Germinal center (tissue), 1 donor: ENCODE results near the gene ZFP2.
"Not testable (repeated sequence)": the region's sequence is repeated elsewhere in the genome, so short reads cannot be mapped to it uniquely, and the experiment has no call there.

ENCODE experiments used
- DNase-seq: peaks from one replicate; pipeline ENCODE4 v3.0.0; 2012; ENCODE audit warnings: mixed read lengths, low spot score

Gene ZFP2

DNA sequence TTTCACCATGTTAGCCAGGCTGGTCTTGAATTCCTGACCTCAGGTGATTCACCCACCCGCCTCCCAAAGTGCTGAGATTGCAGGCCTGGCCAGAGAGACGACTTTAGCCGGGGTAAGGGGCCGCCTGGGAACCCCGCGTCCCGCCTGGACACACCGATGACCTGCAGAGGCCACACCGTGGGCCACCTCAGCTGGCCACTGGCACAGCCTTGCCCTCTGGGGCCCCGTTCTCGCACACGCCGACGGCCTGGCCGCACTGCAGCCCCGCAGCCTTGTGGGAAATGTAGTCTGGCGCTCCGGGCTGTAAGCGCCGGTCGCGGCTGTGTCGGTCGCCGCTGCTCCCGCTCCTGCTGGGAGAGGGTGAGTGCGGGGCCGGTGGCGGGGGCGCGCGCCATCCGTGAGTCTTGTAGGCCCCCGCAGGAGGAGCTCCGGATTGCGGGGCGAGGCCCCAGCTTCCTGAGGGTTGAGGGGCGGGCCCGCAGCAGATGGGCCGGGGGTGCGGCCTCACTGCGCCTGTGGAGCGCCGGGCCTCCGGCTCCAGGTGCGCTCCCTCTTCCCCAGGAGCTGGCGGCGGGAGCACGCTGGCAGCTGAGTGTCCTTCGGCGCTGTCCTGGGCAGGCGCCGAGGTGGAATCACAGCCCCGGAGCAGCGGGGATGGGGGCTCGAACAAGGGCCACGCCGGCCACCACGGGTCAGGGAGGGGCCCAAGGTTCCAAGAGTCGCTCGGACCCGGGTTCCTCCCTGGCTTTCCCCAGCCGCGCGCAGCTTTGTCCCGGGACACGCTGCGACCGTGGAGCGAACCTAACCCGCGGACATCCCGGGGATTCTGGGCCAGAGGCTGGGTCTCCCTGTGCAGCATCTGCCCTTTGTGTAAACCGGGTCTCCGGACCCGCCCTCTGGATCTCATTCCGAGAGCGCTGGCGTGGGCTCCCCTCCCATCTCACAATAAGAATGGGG is at the start of gene ZFP2:
ZFP2 (plus strand) TSS at position 299 of the 957 bp plus-strand sequence. CDS start 35,401 bp downstream, outside the sequence.
- peak; percentile 20 for DNase-seq

GRCh38 chr5:178849316-178849715 is 46.4 kb upstream of the ZFP2 start:
- DNase-seq: no peak

DNA sequence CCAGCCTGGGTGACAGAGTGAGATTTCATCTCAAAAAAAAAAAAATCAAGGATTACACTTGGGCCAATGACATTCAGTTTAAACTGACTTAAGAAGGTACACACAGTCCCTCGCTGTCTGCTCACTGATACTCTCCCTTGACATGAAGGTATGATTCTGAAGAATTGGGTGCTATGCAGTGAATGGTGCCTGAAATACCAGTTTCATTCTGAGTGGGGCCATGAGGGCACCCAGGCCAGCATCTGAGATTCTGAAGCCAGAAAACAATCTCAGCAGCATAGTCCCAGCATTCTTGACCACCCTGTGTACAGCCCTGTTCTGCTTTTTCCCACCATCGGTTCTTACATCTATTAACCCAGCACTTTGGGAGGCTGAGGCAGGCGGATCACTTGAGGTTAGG is 43.8 kb upstream of the ZFP2 start:
- DNase-seq: no peak

GRCh38 chr5:178854284-178854683 is 41.4 kb upstream of the ZFP2 start:
- DNase-seq: no peak

- peak; percentile 87 for DNase-seq
These were observed 35.8 kb upstream of the ZFP2 start, which contains the start of gene ZNF354B for GRCh38 chr5:178859625-178860521. Gene ZNF354B (plus strand): TSS chr5:178859953. CDS start chr5:178861048, 1,095 bp downstream.

DNA sequence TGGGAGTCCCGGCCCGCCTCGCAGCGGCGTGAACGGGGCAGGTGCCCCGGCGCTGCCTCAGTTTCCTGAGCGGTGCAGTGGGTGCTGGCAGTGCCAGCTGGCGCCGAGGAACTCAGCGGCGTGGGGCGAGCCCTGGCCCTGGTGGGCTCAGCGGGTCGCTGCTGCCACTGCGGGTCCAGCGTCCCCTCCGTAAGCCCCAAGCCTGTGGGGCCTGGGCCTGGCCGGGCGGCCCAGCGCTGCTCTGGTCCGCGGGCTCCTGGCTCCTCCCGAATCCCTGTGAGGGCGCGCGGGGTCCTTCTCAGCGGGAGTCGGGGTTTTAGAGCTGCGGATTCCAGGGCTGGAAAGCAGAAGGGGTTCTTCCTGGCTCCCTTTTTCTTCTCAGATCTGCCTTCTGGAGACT is 35.1 kb upstream of the ZFP2 start:
- DNase-seq: not testable (repeated sequence)

DNA sequence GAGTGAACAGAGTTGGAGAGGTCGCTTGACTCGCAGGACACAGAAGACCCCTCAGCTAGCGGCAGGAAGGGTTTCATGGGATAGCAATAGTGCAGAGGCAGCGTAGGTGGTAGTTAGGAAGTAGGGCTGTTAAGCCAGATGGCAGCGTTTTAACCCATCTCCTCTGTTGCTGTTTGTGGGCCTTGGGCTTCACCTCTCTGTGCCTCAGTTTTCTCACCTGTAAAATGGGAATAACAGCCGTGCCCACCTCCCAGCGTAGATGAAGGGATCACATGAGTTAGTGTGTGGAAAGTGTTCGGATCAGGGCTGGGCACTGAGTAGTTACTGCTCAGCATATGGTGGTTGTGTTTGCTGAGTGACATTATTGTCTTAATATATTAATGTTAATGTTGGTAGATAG is 34.1 kb upstream of the ZFP2 start:
- no peak for DNase-seq

GRCh38 chr5:178866946-178867345 is 28.8 kb upstream of the ZFP2 start:
- DNase-seq: no peak

DNA sequence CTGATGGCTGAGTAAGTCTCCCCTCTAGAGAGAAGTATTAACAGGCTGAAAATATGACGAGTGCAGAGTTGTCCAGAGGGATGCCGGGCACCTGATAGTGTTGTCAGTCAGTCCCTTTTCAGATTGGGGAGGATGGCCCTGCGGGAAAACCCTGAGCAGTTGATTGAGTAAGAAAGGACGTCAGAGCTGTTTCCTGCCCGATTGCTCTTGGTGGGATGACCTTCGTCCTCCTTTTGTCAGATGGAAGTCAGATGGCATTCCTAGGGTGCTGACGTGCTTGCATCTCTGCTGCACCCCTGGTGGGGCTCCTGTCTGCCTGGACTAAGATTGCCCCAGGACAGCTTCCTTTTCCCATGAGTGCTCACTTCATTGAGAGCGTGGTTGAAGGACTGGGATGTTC is 26.1 kb upstream of the ZFP2 start:
- no peak for DNase-seq

GRCh38 chr5:178870411-178870810 is 25.3 kb upstream of the ZFP2 start:
- DNase-seq: no peak

- no peak for DNase-seq
These were observed 23.4 kb upstream of the ZFP2 start for GRCh38 chr5:178872302-178872701.

DNA sequence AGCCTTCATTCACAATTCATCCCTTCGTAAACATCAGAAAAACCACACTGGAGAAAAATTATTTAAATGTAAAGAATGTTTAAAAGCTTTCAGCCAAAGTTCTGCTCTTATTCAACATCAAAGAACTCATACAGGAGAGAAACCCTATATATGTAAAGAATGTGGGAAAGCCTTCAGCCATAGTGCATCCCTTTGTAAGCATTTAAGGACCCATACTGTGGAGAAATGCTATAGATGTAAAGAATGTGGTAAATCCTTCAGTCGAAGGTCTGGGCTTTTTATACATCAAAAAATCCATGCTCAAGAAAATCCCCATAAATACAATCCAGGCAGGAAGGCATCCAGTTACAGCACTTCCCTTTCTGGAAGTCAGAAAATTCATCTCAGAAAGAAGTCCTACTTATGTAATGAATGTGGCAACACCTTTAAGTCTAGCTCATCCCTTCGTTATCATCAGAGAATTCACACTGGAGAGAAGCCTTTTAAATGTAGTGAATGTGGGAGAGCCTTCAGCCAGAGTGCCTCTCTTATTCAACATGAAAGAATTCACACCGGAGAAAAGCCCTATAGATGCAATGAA is 12.5 kb upstream of the ZFP2 start:
- not testable (repeated sequence) for DNase-seq

DNA sequence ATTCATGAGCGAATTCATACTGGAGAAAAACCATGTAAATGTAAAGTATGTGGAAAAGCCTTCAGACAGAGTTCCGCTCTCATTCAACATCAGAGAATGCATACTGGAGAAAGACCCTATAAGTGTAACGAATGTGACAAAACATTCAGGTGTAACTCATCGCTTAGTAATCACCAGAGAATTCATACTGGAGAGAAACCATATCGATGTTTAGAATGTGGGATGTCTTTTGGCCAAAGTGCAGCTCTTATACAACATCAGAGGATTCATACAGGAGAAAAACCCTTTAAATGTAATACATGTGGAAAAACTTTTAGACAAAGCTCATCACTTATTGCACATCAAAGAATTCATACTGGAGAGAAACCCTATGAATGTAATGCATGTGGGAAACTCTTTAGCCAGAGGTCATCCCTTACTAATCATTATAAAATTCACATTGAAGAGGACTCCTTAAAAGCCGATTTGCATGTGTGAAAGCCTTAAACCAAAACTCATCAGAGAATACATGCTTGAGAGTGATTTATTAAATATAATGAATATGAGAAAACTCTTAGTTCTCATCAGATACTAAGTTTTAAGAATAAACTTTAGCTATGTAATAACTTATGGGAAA is 11.8 kb upstream of the ZFP2 start:
- DNase-seq: no peak

- DNase-seq: no peak
These were observed 3.6 kb downstream of the ZFP2 start for GRCh38 chr5:178899289-178899688.

GRCh38 chr5:178902849-178903248 is 7.1 kb downstream of the ZFP2 start:
- no peak for DNase-seq

DNA sequence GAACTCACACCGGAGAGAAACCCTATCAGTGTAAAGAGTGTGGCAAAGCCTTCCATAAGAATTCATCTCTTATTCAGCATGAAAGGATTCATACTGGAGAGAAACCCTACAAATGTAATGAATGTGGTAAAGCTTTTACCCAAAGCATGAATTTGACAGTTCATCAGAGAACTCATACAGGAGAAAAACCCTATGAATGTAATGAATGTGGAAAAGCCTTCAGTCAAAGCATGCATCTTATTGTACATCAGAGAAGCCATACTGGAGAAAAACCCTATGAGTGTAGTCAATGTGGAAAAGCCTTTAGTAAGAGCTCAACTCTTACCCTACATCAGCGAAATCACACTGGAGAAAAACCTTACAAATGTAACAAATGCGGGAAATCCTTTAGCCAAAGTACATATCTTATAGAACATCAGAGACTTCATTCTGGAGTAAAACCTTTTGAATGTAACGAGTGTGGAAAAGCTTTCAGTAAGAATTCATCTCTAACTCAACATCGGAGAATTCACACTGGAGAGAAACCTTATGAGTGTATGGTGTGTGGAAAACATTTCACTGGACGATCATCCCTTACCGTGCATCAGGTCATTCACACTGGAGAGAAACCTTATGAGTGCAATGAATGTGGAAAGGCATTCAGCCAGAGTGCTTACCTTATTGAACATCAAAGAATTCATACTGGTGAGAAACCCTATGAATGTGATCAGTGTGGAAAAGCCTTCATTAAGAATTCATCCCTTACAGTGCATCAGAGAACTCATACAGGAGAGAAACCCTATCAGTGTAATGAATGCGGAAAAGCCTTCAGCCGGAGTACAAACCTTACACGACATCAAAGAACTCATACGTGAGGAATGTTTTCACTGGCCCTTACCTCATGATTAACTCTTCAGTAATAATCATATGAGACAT is 36.4 kb downstream of the ZFP2 start:
- no peak for DNase-seq

DNA sequence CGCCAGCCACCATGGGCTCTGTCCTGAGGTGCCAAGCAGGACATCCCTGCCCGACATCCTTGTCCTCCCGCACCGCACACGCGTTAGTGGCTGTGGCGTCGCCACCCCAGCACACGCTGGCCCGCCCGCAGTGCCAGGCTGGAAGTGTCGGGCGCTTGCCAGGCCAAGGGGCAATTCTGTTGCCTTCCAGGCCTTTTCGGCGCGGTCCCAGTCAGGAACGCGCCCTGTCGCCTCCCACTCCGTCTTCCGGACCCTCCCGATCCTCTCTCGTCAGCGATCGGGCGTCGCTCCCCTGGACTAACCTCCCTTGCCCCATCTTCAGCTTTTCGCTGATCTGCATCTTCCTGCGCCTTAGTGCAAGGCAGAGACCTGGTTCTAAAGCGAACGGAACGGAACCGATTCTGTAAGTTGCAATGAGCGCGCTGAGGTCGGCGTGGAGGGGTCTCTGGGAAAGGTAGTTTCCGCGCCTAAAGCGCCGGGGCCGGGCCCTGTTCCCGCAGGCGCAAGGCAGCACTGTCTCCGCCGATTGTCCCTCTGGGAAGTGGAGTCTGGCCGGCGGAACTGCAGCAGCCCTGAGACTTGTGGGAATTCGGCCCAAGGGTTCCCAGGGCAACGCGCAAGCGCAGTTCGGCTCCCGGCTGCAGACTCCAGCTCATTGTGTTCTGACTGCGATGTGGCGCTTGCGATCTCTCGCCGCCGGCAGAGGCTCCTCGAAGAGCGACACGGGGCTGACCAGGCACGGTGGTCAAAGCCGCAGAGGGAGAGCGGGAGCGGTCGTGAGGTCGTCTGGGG is 45.1 kb downstream of the ZFP2 start, which contains the start of gene ZNF454:
ZNF454 (plus strand) TSS at position 630 of the 792 bp plus-strand sequence. CDS start 1,594 bp downstream, outside the sequence.
- no peak for DNase-seq

DNA sequence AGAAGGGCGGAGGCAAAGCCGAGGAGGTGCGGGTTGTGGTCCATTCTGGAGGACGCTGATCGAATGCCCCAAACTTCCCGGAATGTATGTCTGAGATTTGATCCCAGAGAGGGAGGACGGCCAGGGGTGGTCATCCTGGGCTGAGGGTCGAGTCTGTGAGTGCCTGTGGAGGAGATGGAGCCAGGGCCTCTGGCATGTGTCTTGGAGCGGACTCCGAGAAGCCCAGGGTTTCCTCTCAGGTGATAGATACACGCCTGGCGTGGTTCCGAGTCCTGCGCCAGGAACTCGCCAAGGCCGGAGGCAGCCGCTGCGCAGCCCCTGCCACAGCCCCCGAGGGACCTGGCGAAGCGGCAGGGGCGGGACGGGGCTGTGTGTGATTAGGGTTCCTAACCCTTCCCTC is 45.6 kb downstream of the ZFP2 start:
- DNase-seq: no peak

DNA sequence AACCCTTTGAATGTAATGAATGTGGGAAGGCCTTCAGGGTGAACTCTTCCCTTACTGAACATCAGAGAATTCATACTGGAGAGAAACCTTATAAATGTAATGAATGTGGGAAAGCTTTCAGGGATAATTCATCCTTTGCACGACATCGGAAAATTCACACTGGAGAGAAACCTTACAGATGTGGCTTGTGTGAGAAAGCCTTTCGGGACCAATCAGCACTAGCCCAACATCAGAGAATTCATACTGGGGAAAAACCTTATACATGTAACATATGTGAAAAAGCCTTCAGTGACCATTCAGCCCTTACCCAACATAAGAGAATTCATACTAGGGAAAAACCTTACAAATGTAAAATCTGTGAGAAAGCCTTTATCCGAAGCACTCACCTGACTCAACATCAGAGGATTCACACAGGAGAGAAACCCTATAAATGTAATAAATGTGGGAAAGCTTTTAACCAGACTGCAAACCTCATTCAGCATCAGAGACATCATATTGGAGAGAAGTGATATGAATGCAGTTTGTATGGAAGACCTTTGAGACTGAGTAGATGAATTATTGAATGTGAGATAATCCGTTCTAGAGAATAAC is 69.8 kb downstream of the ZFP2 start:
- DNase-seq: no peak
